NOMO-1 treated with DMSO at 0.1 percent for 48 hours (cell line): Measurements from ENCODE around the gene DNMT3A.

Source experiments
- DNase-seq: peaks from one replicate; lab custom pipeline; 2025; ENCODE audit not compliant: unreplicated experiment; lab: John Stamatoyannopoulos, UW

The DNMT3A gene

GRCh38 chr2:25262288-25262687 lies 79.4 kb downstream of the DNMT3A start:
- no peak for DNase-seq

GRCh38 chr2:25259737-25260124 lies 82.0 kb downstream of the DNMT3A start:
- DNase-seq, result no peak

DNA sequence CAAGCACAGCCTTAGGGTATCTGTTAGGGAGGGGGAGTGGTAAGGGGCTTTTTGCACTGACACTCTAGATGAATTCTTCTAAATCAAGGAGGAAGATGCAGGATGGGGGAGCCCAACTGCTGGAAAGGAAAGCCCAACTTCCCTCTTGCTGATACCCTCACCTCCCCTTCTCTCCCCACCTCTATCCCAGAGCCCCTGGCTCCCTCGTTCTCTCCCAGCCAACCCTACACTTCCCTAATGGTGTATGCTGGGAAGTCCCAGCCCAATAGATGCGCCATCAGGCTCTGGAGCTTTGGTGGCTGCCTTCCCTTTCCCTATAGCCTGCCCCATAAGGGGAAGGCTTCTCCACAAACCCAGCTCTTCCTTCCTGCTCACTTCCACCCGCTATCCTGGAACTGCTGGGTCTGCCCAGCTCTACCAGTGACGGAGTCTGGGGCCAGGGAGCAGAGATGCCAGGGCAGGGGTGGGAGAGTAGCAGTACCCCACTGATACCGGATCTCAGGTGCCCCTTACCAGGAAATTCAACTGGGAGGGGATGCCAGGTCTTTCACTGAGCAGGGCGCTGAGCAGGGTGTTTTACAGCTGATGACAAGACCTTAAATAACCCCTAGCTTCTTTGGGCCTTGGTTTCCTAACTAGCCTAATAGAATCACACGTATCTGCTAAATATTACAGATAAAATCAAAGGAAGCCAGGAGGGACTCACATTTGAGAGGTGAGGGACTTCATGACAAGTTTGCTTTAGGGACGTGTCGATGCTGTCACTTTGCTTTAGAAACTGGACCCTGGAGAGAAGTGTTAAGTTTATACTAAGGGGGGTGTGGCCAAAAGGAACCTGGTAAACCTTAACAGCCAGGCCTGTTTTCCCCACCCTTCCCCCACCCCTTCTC lies 82.6 kb downstream of the DNMT3A start:
- DNase-seq, result no peak

GRCh38 chr2:25257931-25258846 lies 83.5 kb downstream of the DNMT3A start:
- no peak for DNase-seq

DNA sequence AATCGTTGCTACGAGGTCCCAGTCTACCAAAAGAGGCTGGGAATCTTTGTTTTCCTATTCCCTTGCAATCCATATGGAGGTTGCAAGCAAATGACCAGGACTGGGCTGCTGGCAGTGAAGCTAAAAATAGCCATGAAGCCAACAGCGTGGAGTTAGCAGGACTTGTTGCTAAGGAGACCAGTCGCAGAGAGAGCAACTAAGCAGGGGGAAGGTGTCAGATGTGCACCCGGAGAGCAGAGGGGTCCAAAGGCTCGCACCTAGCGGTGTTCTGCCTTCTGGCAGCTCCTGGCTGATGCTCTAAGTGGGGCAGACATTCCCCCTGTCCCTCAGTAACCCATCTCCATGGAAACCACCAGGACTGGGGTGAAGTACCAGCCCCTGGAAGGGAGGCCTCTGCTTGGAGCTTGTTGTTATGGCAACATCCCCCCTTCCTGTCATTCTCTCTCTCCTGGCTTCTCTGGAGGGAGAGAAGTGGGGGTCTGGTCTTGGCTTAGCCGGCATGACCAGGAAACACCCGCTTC lies 84.6 kb downstream of the DNMT3A start:
- DNase-seq, result no peak

DNA sequence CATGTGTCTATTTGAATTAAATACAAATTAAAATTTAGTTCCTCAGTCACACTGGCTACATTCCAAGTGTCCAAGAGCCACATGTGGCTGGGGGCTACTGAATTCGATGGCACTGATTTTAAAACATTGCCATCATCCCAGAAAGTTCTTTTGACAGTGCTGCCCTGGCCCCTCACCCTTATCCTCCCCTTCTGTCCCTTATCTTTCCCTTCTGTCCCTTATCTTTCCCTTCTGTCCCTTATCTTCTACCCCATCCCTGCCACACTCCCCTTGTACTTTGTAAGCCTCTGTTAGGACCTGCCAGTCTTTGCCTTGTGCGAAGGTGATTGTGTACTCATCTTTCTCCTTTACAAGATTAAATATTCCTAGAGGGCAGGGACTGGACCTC lies 85.2 kb downstream of the DNMT3A start:
- DNase-seq, result no peak

DNA sequence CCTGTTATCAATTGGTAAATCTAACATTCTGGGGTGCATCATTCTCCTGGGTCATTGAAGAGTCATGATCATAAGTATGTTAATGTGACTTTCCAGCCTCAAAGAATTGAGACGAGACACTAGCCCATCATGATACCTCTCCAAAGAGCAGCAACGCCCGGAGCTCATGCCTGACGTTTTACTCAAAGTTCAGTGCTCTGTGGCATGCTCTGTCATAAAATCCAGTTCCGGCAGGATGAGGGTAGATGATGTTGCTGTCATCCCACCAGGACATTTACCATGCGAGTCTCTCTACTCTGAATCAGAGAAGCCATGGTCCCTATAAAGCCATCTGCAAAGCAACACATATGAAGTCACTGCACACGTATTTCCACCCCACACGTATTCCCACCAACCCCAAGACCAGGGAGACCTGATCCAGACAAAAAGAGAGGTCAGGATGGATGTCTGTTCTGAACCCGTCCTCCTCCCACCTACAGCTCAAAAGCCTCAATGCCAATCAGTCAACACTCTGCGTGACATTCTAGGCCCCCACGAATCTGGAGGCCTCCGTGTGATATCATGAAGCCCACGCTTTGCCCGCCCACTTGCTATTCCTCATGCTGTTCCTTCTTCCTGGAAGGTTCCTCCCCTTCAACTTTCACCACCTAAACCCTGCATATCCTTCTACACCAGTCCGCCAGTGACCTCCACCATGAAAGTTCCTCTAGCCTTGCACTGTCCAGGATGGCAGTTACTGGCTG lies 85.8 kb downstream of the DNMT3A start:
- no peak for DNase-seq

GRCh38 chr2:25254961-25255360 lies 86.8 kb downstream of the DNMT3A start:
- no peak for DNase-seq

DNA sequence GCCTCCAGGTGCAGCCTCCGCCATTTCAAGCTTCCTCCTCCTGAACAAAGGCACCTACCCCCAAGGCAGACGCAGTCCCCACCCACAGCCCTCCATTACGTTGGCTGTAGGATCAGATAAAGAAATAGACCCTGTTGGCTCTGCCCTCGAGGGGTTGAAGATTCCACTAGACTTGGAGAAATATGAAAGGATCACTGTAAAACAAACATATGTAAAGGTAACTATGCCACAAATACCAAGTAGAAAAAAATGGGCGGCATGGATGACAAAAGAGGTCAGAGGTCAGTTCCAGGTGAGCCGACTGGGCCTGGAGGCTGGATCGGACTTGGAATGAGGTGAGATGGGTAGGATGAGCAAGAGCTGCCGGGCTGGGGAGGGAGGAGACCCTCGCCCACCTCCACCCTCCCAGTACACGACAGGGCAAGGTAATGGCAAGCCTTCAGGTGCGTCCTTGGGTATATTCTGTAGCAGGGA lies 88.5 kb downstream of the DNMT3A start:
- DNase-seq, result no peak

DNA sequence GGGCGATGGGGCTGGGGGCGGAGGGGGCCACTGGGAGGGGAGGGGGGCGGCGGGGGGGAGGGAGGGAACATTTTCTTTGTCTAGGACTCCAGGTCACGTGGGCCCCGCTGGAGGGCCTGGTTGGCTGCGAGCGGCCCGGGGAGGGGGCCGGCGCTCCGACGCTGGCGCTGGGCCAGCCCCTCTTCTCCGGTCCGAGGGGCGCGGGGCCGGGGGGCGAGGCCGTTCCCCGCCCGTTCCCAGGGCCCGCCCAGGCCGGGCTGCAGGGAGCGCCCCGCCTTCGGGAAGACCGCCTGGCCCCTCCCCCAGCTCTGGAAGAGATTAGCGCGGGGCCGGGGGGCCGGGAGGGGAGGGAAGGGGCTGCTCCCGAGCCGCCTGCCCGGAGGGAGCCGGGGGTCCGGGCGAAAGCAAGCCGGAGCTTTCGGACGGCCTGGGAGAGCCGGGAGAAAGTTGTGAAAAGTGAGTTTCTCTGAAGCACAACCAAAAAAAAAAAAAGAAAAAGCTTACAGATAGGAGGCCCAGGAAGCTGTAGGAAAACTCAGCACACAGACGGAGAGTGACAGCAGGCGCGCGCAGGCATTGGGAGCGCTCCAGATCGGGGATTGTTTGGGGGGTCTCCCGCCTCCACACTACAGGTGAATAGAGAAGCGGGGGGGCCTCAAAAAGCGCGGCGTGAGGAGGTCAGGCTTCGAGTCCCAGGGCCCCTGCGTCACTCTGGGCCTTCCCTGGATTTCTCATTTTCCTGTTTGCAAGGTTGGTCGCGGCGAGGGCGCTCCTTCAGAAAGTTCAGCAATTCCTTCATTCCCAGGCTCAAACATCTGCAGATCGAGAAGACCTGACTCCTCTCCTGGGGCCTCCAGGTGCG lies 89.2 kb downstream of the DNMT3A start:
- peak; percentile 43 for DNase-seq

DNA sequence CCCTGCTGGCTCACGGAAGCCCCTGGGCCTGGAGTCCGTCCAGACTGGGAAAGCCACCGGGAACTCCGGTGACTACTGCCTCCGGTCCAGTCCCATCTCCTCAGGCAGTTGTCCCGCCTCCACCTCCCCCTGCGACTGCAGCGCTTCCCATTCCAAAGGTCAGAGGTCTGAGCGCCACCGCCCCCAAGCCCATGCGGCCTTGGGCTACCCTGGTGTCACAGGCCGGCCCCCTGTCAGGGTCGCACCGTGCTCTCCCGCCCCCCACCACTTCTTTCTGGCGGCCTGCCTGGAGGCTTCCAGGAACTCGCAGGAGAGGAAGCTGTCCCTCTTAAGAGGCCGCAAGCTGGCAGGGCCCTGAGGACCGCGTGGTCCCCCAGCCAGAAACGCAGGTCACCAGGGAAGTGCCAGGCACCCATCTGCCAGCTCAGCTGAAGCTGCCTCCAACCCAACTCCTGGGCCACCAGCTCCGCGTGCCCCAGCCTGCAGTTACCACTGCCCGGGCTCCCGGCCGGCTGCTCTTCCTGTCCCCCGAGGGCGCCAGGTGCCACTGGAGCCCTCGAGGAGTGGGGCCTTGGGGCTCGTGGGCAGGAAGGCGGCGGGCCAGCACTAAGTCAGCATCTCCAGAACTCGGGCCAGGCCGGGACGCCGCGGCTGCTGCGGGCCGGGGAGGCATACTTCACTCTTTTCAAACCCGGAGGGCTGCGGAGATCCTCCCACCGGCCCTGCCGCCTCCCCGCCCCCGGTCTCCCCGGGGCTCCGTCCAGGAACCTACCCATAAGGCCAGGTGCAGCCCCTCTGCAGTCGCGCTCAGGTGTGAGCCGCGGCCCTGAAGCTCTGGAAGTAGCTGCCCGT lies 90.1 kb downstream of the DNMT3A start:
- no peak for DNase-seq

DNA sequence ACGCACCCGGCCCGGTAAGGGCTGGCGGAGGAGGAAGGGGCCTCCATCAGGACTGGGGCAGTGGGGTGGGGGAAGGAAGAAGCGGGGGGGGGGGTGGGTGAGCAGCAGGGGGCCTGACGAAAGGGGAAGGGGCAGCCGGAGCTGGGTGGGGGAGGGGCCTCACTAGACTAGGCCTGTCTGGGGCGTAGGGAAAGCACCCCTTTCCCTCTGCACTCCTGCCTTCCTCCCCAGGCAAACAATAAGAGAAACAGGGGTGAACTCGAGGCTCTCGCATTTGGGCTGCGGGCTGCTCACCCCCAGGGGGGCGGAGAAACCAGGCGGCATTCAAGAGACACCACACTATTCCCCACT lies 90.7 kb downstream of the DNMT3A start:
- DNase-seq, result no peak

GRCh38 chr2:25250331-25251070 lies 91.2 kb downstream of the DNMT3A start:
- DNase-seq, result no peak

DNA sequence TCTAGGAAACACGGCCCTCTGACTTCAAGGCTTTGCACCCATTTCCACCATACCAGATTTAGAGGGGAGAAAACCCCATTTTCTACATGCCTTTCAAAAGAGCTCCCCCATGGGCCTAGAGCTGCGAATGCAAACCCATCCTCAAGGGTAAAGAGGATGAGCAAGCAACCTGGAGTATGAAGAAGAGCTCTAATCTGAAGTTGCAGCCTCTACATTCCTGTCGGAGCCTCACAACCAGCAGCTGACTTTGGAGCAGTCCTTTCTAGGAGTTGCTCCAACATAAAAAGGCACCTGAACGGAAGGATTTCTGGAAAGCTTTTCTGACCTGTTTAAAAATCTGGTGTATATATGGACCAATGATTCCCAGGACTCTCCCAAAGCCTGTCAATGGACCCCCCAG lies 91.9 kb downstream of the DNMT3A start:
- no peak for DNase-seq

DNA sequence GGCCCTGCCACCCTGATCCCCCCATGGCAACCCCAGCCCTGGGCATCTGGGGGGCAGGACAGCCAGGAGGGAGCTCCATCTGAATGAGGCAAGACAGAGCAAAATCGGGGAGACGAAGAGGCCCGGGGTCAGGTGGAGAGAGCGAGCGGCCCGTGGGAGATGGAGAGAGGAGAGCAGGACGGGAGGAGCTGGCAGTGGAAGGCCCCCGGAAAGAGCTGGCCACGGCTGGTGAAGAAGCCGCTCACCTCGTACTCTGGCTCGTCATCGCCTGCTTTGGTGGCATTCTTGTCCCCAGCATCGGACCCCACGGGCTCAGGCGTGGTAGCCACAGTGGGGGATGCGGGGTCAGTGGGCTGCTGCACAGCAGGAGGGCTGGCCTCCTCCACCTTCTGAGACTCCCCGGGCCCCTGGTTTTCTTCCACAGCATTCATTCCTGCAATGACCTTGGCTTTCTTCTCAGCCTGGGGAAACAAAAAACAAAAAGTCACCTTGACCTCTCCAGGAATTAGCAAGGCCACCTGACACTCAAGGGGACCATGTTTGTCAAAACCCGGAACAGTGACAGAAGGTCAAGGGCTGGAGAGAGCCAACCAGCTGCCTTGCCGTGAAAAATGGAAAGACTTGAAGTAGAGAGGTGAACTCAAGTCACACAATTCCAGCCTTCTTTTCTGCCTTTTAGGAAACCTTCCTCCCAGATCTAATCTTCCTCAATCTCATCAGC lies 93.8 kb downstream of the DNMT3A start:
- DNase-seq, result no peak

- DNase-seq, result no peak
Measured at GRCh38 chr2:25246558-25247290, 95.0 kb downstream of the DNMT3A start.

DNA sequence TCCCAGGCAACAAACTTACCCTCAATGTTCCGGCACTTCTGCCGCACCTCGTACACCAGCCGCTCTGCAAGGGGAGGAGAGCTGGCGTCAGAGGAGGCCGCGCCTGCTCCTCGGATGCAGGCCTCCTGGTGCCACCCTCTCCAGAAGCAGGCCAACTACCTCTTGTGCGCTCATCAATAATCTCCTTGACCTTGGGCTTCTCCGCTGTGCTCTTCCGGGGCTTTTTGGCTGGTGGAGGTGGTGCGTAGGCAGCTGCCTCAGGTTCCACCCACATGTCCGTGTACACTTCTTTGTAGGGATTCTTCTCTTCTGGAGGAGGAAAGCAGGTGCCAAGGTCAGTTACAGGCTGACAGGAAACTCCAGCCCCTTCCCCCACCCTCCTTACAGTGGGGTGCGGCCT lies 95.7 kb downstream of the DNMT3A start:
- no peak for DNase-seq
